Right ventricle myocardium superior (tissue), 1 donor: ENCODE measurements around the gene ANK2. TPM values are rescaled to one million over a fixed set of nuclear protein-coding genes. Genes with fewer than 3 reads are reported as not detected.

ENCODE experiments used
- ATAC-seq: fragments of 200-7000 bp; cut with Tn5 transposase; one replicate; pipeline ENCODE4 v1.9.1; 2020; ENCODE audit warnings: mild to moderate bottlenecking; ENCODE audit not compliant: poor library complexity
- DNase-seq: peaks from one replicate; pipeline ENCODE4 v3.0.0-alpha.2; 2020
- intact Hi-C: fragments of 100-400 bp; cut with DNase I; formaldehyde crosslinking; loops from one replicate; pipeline ENCODE4 v1.11.2; 2022
- total RNA-seq: library from RNA; stranded (reverse); fragmentation: NEBNext Ultra II Directional; extraction: Animal tissue kit (Norgen Biotek cat#: 25700); gene quantifications from one replicate; pipeline ENCODE4 v1.2.1, GENCODE V29; 2021
- donor health status: DM: no; HTN: yes; CAD: no; lungs with severe emphysema.

ANK2 gene
- total RNA-seq, 1 donor from 2014 or later = 289 TPM

DNA sequence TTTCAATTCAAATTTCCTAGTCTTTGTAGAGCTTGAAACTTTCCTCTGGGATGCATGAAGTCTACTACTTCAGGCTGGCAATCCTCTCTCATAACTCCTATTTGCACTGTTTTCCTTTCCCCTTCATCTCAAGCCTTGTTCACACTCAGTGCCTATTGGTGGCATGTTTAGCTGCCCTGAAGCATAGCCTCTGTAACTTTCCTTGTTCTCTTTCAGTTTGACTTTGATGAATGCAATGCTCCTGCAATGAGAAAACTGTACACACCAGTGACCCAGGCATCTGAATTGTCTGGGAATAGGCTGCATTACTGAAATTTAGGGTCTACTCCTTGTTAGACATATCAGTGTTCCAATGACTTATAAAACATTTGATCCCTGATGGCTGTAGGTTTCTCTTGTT, 81.7 kb downstream of the ANK2 start:
- ATAC-seq (no peak), DNase-seq (no peak)
- intact Hi-C loops = no loop called here

- ATAC-seq (no peak), DNase-seq (no peak)
- intact Hi-C loops = no loop called here
Observed at GRCh38 chr4:113131621-113132020, 82.2 kb downstream of the ANK2 start.

GRCh38 chr4:113141901-113142346, 92.5 kb downstream of the ANK2 start:
- no peak for ATAC-seq

DNA sequence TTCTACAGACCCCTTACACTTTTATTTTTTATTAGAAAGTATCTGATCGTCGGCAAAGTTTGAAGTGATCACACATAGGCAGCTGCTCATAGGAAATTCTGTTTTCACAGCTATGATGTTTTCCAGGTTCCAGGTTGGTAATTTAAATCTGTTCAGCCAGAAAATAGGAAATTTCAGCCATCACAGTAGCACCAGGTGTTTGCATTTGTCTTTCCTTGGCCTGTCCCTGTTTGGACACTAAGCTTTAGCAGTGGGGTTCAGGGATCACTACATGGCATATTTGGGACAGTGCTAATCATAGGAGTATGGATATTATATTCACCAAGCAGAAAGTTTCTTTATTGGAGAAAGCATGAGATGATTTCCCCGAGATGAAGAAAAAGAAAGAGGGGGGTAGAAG, 92.9 kb downstream of the ANK2 start:
- DNase-seq (no peak), ATAC-seq (no peak)
- intact Hi-C loops = no loop called here

More at GRCh38 chr4:113141901-113142346, 92.5 kb downstream of the ANK2 start:
- no peak for DNase-seq
- intact Hi-C loops = no loop called here

- ATAC-seq = no peak
- intact Hi-C loops = no loop called here
- no peak for DNase-seq
Observed at GRCh38 chr4:113144091-113144490, 94.6 kb downstream of the ANK2 start.

GRCh38 chr4:113145147-113145518, 95.7 kb downstream of the ANK2 start:
- intact Hi-C loops = no loop called here
- ATAC-seq (no peak), DNase-seq (no peak)

- ATAC-seq = peak; percentile 83
- DNase-seq = peak; percentile 47
- intact Hi-C loops = no loop called here
Observed at GRCh38 chr4:113145519-113146291, 96.3 kb downstream of the ANK2 start.

GRCh38 chr4:113146876-113147358, 97.5 kb downstream of the ANK2 start:
- ATAC-seq = peak; percentile 73
- DNase-seq = no peak
- intact Hi-C loops = no loop called here

GRCh38 chr4:113147498-113148111, 98.2 kb downstream of the ANK2 start:
- intact Hi-C loops = no loop called here
- ATAC-seq (no peak), DNase-seq (no peak)

GRCh38 chr4:113148925-113149324, 99.5 kb downstream of the ANK2 start:
- intact Hi-C loops = no loop called here
- DNase-seq = no peak
- ATAC-seq = no peak

DNA sequence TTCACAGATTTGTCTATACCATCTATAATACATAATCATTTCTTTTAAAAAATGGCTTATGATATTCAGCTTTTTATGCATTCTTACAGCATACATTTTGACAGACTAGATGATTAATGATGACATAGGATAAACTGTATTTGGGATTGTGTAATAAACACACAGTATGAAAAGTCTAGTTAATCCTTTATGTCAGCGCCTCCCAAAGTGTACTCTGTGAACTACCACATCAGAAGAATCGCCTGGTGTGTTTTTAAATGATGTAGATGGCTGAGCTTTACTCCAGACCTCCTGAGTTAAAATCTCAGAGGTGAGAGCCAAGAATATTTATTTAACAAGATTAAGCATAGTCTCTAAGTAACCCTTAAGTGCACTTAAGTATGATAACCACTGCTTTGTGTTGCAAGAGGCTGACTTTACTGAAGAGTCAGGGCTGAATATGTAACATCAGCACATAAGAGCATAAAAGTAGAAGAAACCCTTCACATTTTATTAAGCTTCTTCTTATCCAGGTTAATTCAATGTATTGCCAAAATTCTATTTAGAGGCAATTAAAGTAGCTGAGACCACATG, 104.2 kb downstream of the ANK2 start:
- DNase-seq (no peak), ATAC-seq (peak; percentile 44)
- intact Hi-C loops = no loop called here

DNA sequence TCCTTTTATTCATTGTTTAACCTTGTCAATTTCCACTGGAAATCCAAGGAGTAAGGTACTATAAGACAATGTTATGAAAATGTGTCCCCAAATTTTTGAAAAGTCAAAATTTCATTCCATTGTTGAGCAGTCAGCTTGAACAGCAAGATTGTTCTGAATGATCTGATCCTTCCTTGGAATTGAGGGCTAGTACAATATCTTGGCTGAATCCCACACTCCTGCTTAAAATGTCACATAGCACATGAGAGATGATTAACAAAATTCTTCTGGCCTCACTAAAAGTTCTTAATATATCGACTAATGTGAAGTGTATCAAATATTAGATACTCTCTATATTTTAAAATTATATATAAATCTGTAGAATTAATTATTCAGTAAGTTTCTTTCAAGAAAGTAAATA, 104.8 kb downstream of the ANK2 start:
- intact Hi-C loops = no loop called here
- ATAC-seq (peak; percentile 44), DNase-seq (no peak)

- intact Hi-C loops = no loop called here
- DNase-seq (no peak), ATAC-seq (no peak)
Observed at GRCh38 chr4:113157086-113157857, 107.8 kb downstream of the ANK2 start.

DNA sequence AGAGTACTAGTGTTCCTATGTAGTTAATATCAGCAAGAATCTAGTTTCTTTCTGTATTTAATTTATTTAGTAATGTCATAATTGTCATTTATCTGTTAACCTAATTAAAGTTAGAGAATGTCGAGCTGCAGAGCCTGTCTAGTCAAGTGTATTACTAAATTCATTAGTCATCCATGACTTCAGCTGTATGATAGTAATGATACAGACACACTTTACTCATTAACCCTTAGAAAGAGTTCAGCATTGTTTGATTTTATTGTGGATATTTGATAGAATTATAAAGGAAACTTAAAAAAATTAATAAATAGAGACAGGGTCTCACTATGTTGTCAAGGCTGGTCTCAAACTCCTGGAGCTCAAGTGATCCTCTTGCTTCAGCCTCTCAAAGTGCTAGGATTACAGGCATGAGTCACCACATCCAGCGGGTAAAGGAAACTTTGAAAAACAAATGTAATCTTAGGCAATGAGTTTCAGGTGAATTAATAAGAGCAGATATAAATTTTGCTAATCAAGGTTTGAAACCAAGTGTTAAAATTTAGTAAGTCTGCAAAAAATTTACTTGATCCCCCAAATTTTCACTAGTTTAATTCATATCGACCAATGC, 110.6 kb downstream of the ANK2 start:
- DNase-seq = no peak
- ATAC-seq = no peak
- intact Hi-C loops = no loop called here

DNA sequence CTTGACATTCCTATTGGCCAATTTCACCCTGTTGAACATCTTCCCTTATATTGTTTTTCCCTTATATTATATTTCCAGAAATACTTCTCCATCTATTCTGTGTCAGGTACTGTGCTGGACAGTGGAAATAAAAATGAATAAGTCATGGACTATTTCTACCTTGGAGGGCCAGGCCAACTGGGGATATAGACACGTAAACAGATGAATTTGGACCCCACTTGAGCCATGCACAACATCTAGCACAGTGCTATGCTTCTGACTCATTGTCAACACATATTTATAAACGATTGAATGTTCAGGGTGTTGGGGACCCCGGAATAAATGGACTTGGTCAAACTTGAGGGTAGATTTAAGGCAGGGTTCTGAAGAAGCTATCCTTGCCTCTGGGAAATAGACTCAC, 111.1 kb downstream of the ANK2 start:
- no peak for ATAC-seq
- intact Hi-C loops = no loop called here
- DNase-seq = no peak

DNA sequence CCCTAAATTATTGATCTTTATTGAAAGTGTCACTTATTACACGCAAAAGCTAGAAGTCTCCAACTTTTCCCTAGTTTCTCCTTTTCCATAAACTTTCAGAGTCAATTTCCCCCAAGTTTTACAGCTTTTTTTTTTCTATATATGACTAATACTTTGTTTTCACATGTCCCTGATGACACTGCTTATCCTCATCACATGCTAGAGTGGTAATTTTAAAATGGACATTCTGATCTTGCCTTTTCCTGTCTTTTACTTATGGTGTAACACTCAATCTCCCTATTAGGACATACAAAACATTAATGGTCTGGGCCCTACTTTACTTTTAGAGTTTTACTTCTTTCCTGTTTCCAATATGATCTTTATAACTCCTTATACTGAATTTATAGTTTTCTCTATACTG, 112.6 kb downstream of the ANK2 start:
- DNase-seq (no peak), ATAC-seq (peak; percentile 29)
- intact Hi-C loops = no loop called here

DNA sequence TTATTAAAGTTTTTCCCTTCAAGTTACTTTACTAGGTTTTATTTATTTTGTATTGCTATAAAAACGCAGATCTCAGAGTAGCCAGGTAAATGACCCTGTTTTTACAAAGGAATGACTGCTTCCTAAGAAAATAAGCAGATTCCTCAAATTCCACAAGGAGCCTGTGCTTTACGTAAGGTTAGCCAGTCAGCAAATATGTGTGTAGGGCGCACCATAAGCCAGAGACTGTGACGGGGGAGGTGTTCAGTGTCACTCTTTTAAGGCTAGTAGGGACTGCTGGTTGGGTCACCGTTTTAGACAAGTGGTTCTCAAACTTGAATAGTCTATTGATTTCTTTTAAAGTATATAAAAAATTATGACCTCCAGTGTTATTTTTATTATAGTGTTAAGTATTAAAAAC, 119.9 kb downstream of the ANK2 start:
- intact Hi-C loops = no loop called here
- ATAC-seq (no peak), DNase-seq (no peak)

- DNase-seq (no peak), ATAC-seq (peak; percentile 56)
- intact Hi-C loops = no loop called here
Observed at GRCh38 chr4:113170115-113170804, 120.8 kb downstream of the ANK2 start.
